IMR-90 (cell line): ENCODE measurements around the gene ETS1. TPM values are rescaled to one million over a fixed set of nuclear protein-coding genes. Genes with fewer than 3 reads are reported as not detected.

Experiments
- ATAC-seq: fragments of 200-7000 bp; cut with Tn5 transposase; 2 replicates; pipeline ENCODE4 v1.9.1; 2020; ENCODE audit warnings: low read depth, mild to moderate bottlenecking, moderate library complexity
- BruUV-seq: library from RNA; stranded (reverse); fragments of 400-500 nt; replicated peaks from 2 replicates; lab custom pipeline; 2021; lab: Mats Ljungman, UMichigan
- CTCF ChIA-PET: fragments of 300-600 bp; formaldehyde crosslinking; extraction: SDS; loops from one replicate; lab custom pipeline; 2021; ENCODE audit warnings: antibody characterized with exemption; lab: Yijun Ruan, JAX
- POLR2A ChIA-PET: fragments of 300-600 bp; sonication (Branson Sonifier 250); formaldehyde crosslinking; loops from one replicate; lab custom pipeline; 2022; ENCODE audit warnings: antibody characterized with exemption; ENCODE audit not compliant: unreplicated experiment; lab: Charles Lee
- DNase-seq: peaks from one replicate; pipeline ENCODE4 v3.0.0; 2013
- H2AFZ ChIP-seq: replicated peaks from 2 replicates; pipeline ENCODE3; 2013; ENCODE audit warnings: low read length, mild to moderate bottlenecking; ENCODE audit not compliant: poor library complexity
- H2AK5ac ChIP-seq: 2 replicates; pipeline ENCODE4 v1.6.1; 2013; ENCODE audit warnings: low read depth, low read length, inconsistent platforms
- H2AK9ac ChIP-seq: replicated peaks from 2 replicates; pipeline ENCODE3; 2013; ENCODE audit warnings: mild to moderate bottlenecking, low read depth, low read length, moderate library complexity; ENCODE audit not compliant: poor library complexity
- H2BK120ac ChIP-seq: 2 replicates; pipeline ENCODE4 v1.6.1; 2013; ENCODE audit warnings: low read depth, low read length, inconsistent platforms
- H2BK15ac ChIP-seq: 3 replicates; pipeline ENCODE4 v1.6.1; 2013; ENCODE audit warnings: low read depth, low read length, inconsistent platforms
- H2BK20ac ChIP-seq: 2 replicates; pipeline ENCODE4 v1.6.1; 2013; ENCODE audit warnings: low read depth, mild to moderate bottlenecking, inconsistent platforms, low read length, moderate library complexity
- H2BK5ac ChIP-seq: 2 replicates; pipeline ENCODE4 v1.6.1; 2013; ENCODE audit warnings: mild to moderate bottlenecking, low read depth, low read length, inconsistent platforms; ENCODE audit not compliant: poor library complexity, severe bottlenecking
- H3K14ac ChIP-seq: replicated peaks from 2 replicates; pipeline ENCODE4 v1.6.1; 2013; ENCODE audit warnings: low read depth, low read length, inconsistent platforms
- H3K18ac ChIP-seq: 2 replicates; pipeline ENCODE4 v1.6.1; 2013; ENCODE audit warnings: low read depth, low read length, control low read depth
- H3K23ac ChIP-seq: 2 replicates; pipeline ENCODE4 v1.6.1; 2013; ENCODE audit warnings: low read depth, low read length, inconsistent platforms
- H3K27ac ChIP-seq: 2 replicates; pipeline ENCODE4 v1.5.1; 2013; ENCODE audit warnings: mild to moderate bottlenecking, control low read depth, low read length; ENCODE audit not compliant: insufficient read depth
- H3K27me3 ChIP-seq: 2 replicates; pipeline ENCODE4 v1.6.1; 2013; ENCODE audit warnings: low read length; ENCODE audit not compliant: control insufficient read depth, insufficient read depth
- H3K36me3 ChIP-seq: 2 replicates; pipeline ENCODE4 v1.6.1; 2013; ENCODE audit warnings: low read length, mixed read lengths; ENCODE audit not compliant: control insufficient read depth, insufficient read depth
- H3K4ac ChIP-seq: 2 replicates; pipeline ENCODE4 v1.6.1; 2013; ENCODE audit warnings: low read depth, low read length, inconsistent platforms
- H3K4me1 ChIP-seq: 2 replicates; pipeline ENCODE4 v1.6.1; 2013; ENCODE audit warnings: low read length, mixed read lengths; ENCODE audit not compliant: control insufficient read depth, insufficient read depth
- H3K4me2 ChIP-seq: 2 replicates; pipeline ENCODE4 v1.6.1; 2013; ENCODE audit warnings: low read depth, mild to moderate bottlenecking, control low read depth, low read length, moderate library complexity
- H3K4me3 ChIP-seq: 2 replicates; pipeline ENCODE4 v1.5.1; 2013; ENCODE audit warnings: low read depth, mild to moderate bottlenecking, control low read depth, low read length, moderate library complexity; ENCODE audit not compliant: insufficient read depth
- H3K56ac ChIP-seq: 2 replicates; pipeline ENCODE4 v1.6.1; 2013; ENCODE audit warnings: low read length, inconsistent platforms; ENCODE audit not compliant: insufficient read depth; ENCODE audit errors: extremely low read depth
- H3K79me1 ChIP-seq, 2 experiments: 2 replicates each; pipeline ENCODE4 v1.6.1; 2013; ENCODE audit warnings: low read length in 2 of 2, inconsistent platforms in 1 of 2, low read depth in 1 of 2
- H3K9ac ChIP-seq: 2 replicates; pipeline ENCODE4 v1.6.1; 2013; ENCODE audit warnings: low read depth, low read length, control low read depth
- H3K9me1 ChIP-seq: 2 replicates; pipeline ENCODE4 v1.6.1; 2013; ENCODE audit warnings: low read length, inconsistent platforms; ENCODE audit not compliant: insufficient read depth
- H3K9me3 ChIP-seq: 2 replicates; pipeline ENCODE4 v1.6.1; 2013; ENCODE audit warnings: low read length; ENCODE audit not compliant: control insufficient read depth, insufficient read depth
- H4K20me1 ChIP-seq: 2 replicates; pipeline ENCODE4 v1.6.1; 2013; ENCODE audit warnings: low read length, inconsistent platforms; ENCODE audit not compliant: insufficient read depth
- H4K5ac ChIP-seq: 2 replicates; pipeline ENCODE4 v1.6.1; 2013; ENCODE audit warnings: mild to moderate bottlenecking, low read depth, low read length, control low read depth
- H4K8ac ChIP-seq, 2 experiments: 2 replicates each; pipeline ENCODE4 v1.6.1; 2013; ENCODE audit warnings: low read depth in 2 of 2, low read length in 2 of 2, control low read depth in 1 of 2, inconsistent platforms in 1 of 2
- H4K91ac ChIP-seq: 2 replicates; pipeline ENCODE4 v1.6.1; 2013; ENCODE audit warnings: low read depth, low read length, inconsistent platforms; ENCODE audit not compliant: insufficient read depth
- CEBPB ChIP-seq: IDR thresholded peaks from 2 replicates; pipeline ENCODE4 v1.6.1; 2012; ENCODE audit warnings: low read depth, low read length, improper control_type of control experiment
- CHD1 ChIP-seq: IDR thresholded peaks from 2 replicates; pipeline ENCODE4 v1.6.1; 2012; ENCODE audit warnings: low read depth, low read length, improper control_type of control experiment
- MAZ ChIP-seq: IDR thresholded peaks from 2 replicates; pipeline ENCODE4 v1.6.1; 2012; ENCODE audit warnings: low read depth, mild to moderate bottlenecking, low read length, improper control_type of control experiment, moderate library complexity, borderline replicate concordance
- NFE2L2 ChIP-seq: fragments of 150-350 bp; IDR thresholded peaks from 2 replicates; pipeline ENCODE4 v1.6.1; 2016; ENCODE audit warnings: low read depth, mild to moderate bottlenecking, low read length
- RAD21 ChIP-seq: IDR thresholded peaks from 2 replicates; pipeline ENCODE4 v1.6.1; 2012; ENCODE audit warnings: low read length, improper control_type of control experiment
- RCOR1 ChIP-seq: IDR thresholded peaks from 2 replicates; pipeline ENCODE4 v1.6.1; 2012; ENCODE audit warnings: mild to moderate bottlenecking, low read length, improper control_type of control experiment; ENCODE audit not compliant: insufficient replicate concordance
- SMC3 ChIP-seq: fragments of 150-350 bp; IDR thresholded peaks from 2 replicates; pipeline ENCODE4 v1.6.1; 2016; ENCODE audit warnings: low read depth, mild to moderate bottlenecking, antibody characterized with exemption, low read length, moderate library complexity
- WGBS, 2 experiments: methylation state at CpG; one replicate each; pipeline versions ENCODE4 v1.1.5 to v1.1.7; 2013; ENCODE audit warnings: missing lambda C conversion rate in 2 of 2; ENCODE audit not compliant: insufficient read length in 1 of 2; ENCODE audit errors: extremely low coverage in 2 of 2; 5-methylcytosine and 5-hydroxymethylcytosine counted together
- dilution Hi-C: fragments of 300-500 bp; cut with HindIII; formaldehyde crosslinking; loops from one replicate; pipeline ENCODE4 v1.14.3; 2018; ENCODE audit warnings: low sequenced_read_pairs; ENCODE audit not compliant: unreplicated experiment
- in situ Hi-C: fragments of 300-500 bp; cut with MboI; formaldehyde crosslinking; loops from 3 replicates; pipeline ENCODE4 v1.14.3; 2019; ENCODE audit warnings: low sequenced_read_pairs, inconsistent platforms, mixed read lengths
- intact Hi-C: fragments of 100-400 bp; cut with micrococcal nuclease; formaldehyde crosslinking; loops from 2 replicates; pipeline ENCODE4 v1.10.0; 2022
- polyA plus RNA-seq, 3 experiments: library from polyadenylated mRNA; depleted of rRNA; stranded (reverse); fragments of >200 nt; gene quantifications; 2 replicates each; pipeline ENCODE4 v1.2.3, GENCODE V29; 2012; ENCODE audit warnings: low replicate concordance in 1 of 3
- total RNA-seq: library from RNA; depleted of rRNA; stranded (reverse); fragments of >200 nt; gene quantifications from 2 replicates; pipeline ENCODE4 v1.2.3, GENCODE V29; 2012
- TF ChIP-seq, protein P1 (sequence below): fragments of 150-350 bp; IDR thresholded peaks from 2 replicates; pipeline ENCODE4 v1.6.1; 2017; ENCODE audit warnings: mild to moderate bottlenecking, antibody characterized with exemption, low read length, low read depth
- TF ChIP-seq, protein P2 (sequence below): fragments of 150-350 bp; IDR thresholded peaks from 2 replicates; pipeline ENCODE4 v1.6.1; 2016; ENCODE audit warnings: low read depth, mild to moderate bottlenecking, low read length, moderate library complexity, borderline replicate concordance

Gene ETS1
- total and polyA plus RNA-seq, 2 of the 4 experiments (the other 2 are of a cell fraction) = 41.2 to 56.3 TPM

DNA sequence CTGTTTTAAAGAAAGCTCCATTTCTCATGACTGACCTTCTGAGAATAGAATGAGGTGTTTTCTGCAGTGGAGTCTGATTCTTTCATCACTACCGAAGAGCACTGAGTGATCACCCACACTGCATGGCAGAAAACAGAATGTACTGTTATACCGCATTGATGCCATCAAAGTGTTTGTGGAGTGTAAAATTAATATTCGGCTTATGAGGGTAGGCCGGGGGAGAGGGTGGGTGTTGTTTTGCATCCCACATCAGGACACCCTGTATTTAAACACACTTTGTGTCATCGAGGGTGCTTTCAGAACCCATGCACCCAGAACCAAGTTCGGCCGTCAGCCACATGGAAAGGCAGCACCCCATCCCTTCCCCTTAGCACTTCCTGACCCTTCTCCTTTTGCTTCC is 41.3 kb upstream of the ETS1 start:
- DNase-seq = no peak
- Histone ChIP-seq H4K5ac (no peak overlapping the region), H3K14ac (no peak overlapping the region), H3K18ac (no peak overlapping the region), H2AK5ac (no peak overlapping the region; the same call in 1 of the 2 replicates), H3K9me3 (no peaks in the 10 kb centered on the region), H3K27ac (no peak overlapping the region), H3K27me3 (no peaks in the 10 kb centered on the region; the same call in 1 of the 2 replicates), H2AK9ac (no peak overlapping the region), H4K91ac (no peak overlapping the region), H3K56ac (no peak overlapping the region), H3K79me1 (peaks cover 0 to 5% of the 10 kb centered on the region in 2 experiments; a peak in 1 of 4 replicates), H2BK5ac (no peak overlapping the region), H3K9ac (no peak overlapping the region), H4K20me1 (no peaks in the 10 kb centered on the region), H2BK20ac (no peak overlapping the region), H2BK120ac (no peak overlapping the region), H3K4me2 (no peak overlapping the region), H2AFZ (no peak overlapping the region), H4K8ac (no peak overlapping the region), H3K23ac (no peak overlapping the region), H3K9me1 (no peaks in the 10 kb centered on the region), H3K4ac (peak overlapping the region; percentile 1; the same call in 1 of the 2 replicates), H3K4me1 (no peaks in the 10 kb centered on the region), H3K4me3 (no peak overlapping the region), H3K36me3 (no peaks in the 10 kb centered on the region), H2BK15ac (no peak overlapping the region)
- dilution Hi-C loops (loop anchor here (25.0 kb wide), 1 partner anchor 466 kb away; no protein-coding TSS in a partner anchor), intact Hi-C loops (no loop called here), in situ Hi-C loops (loop anchor here (5.0 kb wide), 2 partner anchors 341 to 451 kb away; no protein-coding TSS in a partner anchor)
- ChIA-PET POLR2A (no interaction called here), CTCF (interaction anchor here (0.6 to 1.8 kb wide), 7 partner anchors 202 to 481 kb away, joined by 3 to 8 read pairs (median 4); no protein-coding TSS in a partner anchor)
- no peak for TF ChIP-seq SMC3
- TF ChIP-seq RAD21 = no peak
- TF ChIP-seq MAZ = no peak
- TF ChIP-seq CEBPB = no peak
- no peak for TF ChIP-seq RCOR1
- TF ChIP-seq, protein P1, sequence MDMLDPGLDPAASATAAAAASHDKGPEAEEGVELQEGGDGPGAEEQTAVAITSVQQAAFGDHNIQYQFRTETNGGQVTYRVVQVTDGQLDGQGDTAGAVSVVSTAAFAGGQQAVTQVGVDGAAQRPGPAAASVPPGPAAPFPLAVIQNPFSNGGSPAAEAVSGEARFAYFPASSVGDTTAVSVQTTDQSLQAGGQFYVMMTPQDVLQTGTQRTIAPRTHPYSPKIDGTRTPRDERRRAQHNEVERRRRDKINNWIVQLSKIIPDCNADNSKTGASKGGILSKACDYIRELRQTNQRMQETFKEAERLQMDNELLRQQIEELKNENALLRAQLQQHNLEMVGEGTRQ = no peak
- TF ChIP-seq NFE2L2 = no peak
- TF ChIP-seq, protein P2, sequence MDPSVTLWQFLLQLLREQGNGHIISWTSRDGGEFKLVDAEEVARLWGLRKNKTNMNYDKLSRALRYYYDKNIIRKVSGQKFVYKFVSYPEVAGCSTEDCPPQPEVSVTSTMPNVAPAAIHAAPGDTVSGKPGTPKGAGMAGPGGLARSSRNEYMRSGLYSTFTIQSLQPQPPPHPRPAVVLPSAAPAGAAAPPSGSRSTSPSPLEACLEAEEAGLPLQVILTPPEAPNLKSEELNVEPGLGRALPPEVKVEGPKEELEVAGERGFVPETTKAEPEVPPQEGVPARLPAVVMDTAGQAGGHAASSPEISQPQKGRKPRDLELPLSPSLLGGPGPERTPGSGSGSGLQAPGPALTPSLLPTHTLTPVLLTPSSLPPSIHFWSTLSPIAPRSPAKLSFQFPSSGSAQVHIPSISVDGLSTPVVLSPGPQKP = no peak
- no peak for TF ChIP-seq CHD1
- no peak for ATAC-seq
- BruUV-seq = no TSS peak
- WGBS, 2 experiments = no CpG with 5 or more reads among the region's 7 CpGs
